Gastrocnemius medialis (tissue), 4 donors: ENCODE data around the gene HTR5A. TPM values are rescaled to one million over a fixed set of nuclear protein-coding genes. Genes with fewer than 3 reads are reported as not detected.

ENCODE experiments used
- ATAC-seq, 2 donors: fragments of 150-250 bp; one replicate each; pipeline ENCODE4 v1.9.1; 2016
- DNase-seq, 2 donors: peaks; one replicate each; pipeline ENCODE4 v3.0.0-alpha.2; 2019
- H3K27ac ChIP-seq, 4 donors: fragments of 200-600 bp; sonication (generic); 1 replicate in 1 of 4; 2 replicates in 3 of 4; pipeline ENCODE4 v1.5.1; 2016 to 2018; ENCODE audit warnings: mild to moderate bottlenecking in 2 of 4, moderate library complexity in 1 of 4
- H3K27me3 ChIP-seq, 3 donors: fragments of 200-600 bp; sonication (generic) in 2 of 3; 1 replicate in 1 of 3; 2 replicates in 2 of 3; pipeline versions ENCODE4 v1.5.1 to v1.6.0; 2016 to 2019; ENCODE audit warnings: mild to moderate bottlenecking in 1 of 3, moderate library complexity in 1 of 3
- H3K36me3 ChIP-seq, 2 donors: fragments of 200-600 bp; sonication (generic) in 1 of 2; one replicate each; pipeline ENCODE4 v1.5.1; 2017 to 2018
- H3K4me1 ChIP-seq, 2 donors: fragments of 200-600 bp; sonication (generic) in 1 of 2; one replicate each; pipeline ENCODE4 v1.5.1; 2016 to 2017; ENCODE audit warnings: mild to moderate bottlenecking in 2 of 2
- H3K4me3 ChIP-seq, 4 donors: fragments of 200-600 bp; sonication (generic) in 3 of 4; 1 replicate in 1 of 4; 2 replicates in 3 of 4; pipeline ENCODE4 v1.5.1; 2016 to 2019; ENCODE audit warnings: mild to moderate bottlenecking in 2 of 4
- H3K9me3 ChIP-seq, 3 donors: fragments of 200-600 bp; sonication (generic) in 2 of 3; 1 replicate in 1 of 3; 2 replicates in 2 of 3; pipeline ENCODE4 v1.5.1; 2016 to 2019
- POLR2A ChIP-seq, 2 donors: fragments of 450-650 bp; IDR thresholded peaks; one replicate each; pipeline ENCODE4 v1.6.1; 2017; ENCODE audit warnings: antibody characterized with exemption in 2 of 2, mild to moderate bottlenecking in 2 of 2, moderate library complexity in 2 of 2
- in situ Hi-C, 4 donors: fragments of 200-750 bp; cut with MboI; loops; one replicate each; pipeline versions ENCODE4 v1.15.0 to v1.8.0; 2017; ENCODE audit warnings: low sequenced_read_pairs in 4 of 4
- intact Hi-C: fragments of 100-400 bp; cut with DNase I; formaldehyde crosslinking; loops from one replicate; pipeline ENCODE4 v1.15.1; 2023; ENCODE audit warnings: low total_unique reads
- total RNA-seq, 4 donors: library from RNA; depleted of rRNA; stranded (reverse); fragments of >200 nt; gene quantifications; one replicate each; pipeline versions ENCODE4 v1.1.0 to v1.2.3, GENCODE V29; 2016
- TF ChIP-seq, protein P1 (sequence below), 5 experiments: fragments of 450-650 bp in 3 of 5; fragments of 200-600 bp in 2 of 5; sonication (generic) in 2 of 5; IDR thresholded peaks in 4 of 5; conservative IDR thresholded peaks in 1 of 5; 1 replicate in 4 of 5; 2 replicates in 1 of 5; pipeline ENCODE4 v1.5.1; 2016 to 2019; ENCODE audit warnings: antibody characterized with exemption in 5 of 5, mild to moderate bottlenecking in 3 of 5, moderate library complexity in 3 of 5

HTR5A gene
- total RNA-seq, 4 donors from 2014 or later, result not detected

DNA sequence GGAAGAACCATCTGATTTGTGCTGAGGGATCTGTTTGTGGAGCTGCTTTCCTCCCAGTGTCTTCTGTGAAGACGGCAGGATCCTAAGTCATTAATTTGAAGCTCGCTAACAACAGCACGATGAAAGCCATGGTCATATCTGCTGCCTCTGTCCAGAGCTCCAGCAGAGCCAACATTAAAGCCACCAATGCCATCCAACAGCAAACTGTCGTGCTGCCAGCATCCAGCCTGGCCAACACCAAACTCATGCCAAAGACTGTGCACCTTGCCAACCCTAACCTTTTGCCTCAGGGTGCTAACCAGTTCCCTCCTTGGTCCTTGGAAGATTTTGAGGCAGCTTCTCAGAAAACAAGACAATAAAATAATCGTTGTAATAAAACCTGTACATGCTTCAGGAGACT is 36.2 kb downstream of the HTR5A start:
- H3K27ac ChIP-seq, result no peak overlapping the region
- peaks cover 2 to 6% (median 2%) of the 10 kb centered on the region in 3 donors for H3K27me3 ChIP-seq
- H3K9me3 ChIP-seq, result no peaks in the 10 kb centered on the region
- H3K4me1 ChIP-seq, result no peaks in the 10 kb centered on the region
- TF ChIP-seq POLR2A (IDR thresholded peaks at IDR 0.05), result no peak
- TF ChIP-seq, protein P1, sequence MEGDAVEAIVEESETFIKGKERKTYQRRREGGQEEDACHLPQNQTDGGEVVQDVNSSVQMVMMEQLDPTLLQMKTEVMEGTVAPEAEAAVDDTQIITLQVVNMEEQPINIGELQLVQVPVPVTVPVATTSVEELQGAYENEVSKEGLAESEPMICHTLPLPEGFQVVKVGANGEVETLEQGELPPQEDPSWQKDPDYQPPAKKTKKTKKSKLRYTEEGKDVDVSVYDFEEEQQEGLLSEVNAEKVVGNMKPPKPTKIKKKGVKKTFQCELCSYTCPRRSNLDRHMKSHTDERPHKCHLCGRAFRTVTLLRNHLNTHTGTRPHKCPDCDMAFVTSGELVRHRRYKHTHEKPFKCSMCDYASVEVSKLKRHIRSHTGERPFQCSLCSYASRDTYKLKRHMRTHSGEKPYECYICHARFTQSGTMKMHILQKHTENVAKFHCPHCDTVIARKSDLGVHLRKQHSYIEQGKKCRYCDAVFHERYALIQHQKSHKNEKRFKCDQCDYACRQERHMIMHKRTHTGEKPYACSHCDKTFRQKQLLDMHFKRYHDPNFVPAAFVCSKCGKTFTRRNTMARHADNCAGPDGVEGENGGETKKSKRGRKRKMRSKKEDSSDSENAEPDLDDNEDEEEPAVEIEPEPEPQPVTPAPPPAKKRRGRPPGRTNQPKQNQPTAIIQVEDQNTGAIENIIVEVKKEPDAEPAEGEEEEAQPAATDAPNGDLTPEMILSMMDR (IDR thresholded peaks at IDR 0.05 in 4 of 5, conservative IDR thresholded peaks at IDR 0.05 in 1 of 5), result no peak
- intact Hi-C loops, result no loop called here
- DNase-seq (no peak), ATAC-seq (no peak)
- in situ Hi-C loops, result no loop called here
- no peak overlapping the region for H3K4me3 ChIP-seq
- H3K36me3 ChIP-seq, result no peaks in the 10 kb centered on the region

DNA sequence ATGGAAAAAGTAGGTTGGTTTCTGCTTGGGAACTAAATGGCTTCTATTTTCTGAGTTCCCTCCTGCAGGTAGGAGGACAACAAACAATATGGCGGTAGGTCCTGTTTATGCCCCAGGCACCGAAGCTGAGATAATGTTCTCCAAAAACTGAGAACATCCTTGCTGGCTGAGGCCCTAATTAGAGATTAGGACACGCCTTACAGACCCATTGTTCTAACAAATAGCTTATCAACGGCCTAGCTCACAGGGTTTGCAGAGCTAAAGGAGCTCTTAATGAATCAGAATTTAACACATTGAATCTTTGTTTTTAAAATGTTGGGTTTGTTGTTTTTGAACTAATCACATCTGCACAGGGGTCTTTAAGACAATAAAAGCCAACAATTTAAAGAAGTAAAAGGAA is 37.0 kb downstream of the HTR5A start:
- Histone ChIP-seq H3K27me3 (peaks cover 2 to 6% (median 2%) of the 10 kb centered on the region in 3 donors), H3K4me1 (no peaks in the 10 kb centered on the region), H3K27ac (no peak overlapping the region), H3K36me3 (no peaks in the 10 kb centered on the region), H3K4me3 (no peak overlapping the region), H3K9me3 (no peaks in the 10 kb centered on the region)
- intact Hi-C loops (no loop called here), in situ Hi-C loops (no loop called here)
- DNase-seq, result no peak
- no peak for ATAC-seq
- TF ChIP-seq, protein P1 (IDR thresholded peaks at IDR 0.05 in 4 of 5, conservative IDR thresholded peaks at IDR 0.05 in 1 of 5), result no peak
- TF ChIP-seq POLR2A (IDR thresholded peaks at IDR 0.05), result no peak

DNA sequence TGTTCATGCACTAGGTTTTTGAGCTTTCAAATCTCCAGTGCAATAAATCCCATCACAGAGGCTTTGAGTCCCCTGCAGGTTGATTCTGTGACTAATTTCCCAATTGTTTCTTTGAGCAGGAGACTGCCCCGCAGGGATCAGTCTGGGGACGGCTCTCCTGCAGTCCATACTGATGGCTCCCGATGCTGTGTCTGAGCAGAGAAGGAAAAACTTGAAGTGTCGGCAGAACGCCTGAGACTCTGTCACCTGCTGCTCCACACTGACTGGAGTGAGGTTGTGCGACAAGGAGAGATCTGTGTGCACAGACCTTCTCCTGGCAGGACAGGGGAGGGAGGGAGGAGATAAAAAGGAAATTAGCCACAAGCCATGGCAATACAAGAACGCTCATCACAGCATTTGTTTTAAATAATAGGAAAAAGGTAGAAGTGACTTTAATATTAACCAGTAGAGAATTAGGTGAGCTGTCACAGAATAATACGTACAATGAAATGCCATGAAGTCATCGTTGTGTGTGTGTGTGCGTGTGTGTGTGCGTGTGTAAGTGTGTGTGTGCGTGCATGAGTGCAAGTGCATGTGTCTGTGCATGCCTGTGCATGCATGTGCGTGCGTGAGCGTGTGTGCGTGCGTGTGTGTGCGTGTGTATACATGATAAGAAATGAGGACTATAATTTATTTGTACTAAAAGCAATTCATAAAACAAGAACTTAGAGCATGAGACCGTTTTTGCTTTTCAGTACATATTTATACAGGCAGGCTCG is 38.2 kb downstream of the HTR5A start:
- Histone ChIP-seq H3K27ac (no peak overlapping the region), H3K27me3 (peaks cover 2 to 6% (median 2%) of the 10 kb centered on the region in 3 donors), H3K4me1 (no peaks in the 10 kb centered on the region), H3K4me3 (no peak overlapping the region), H3K9me3 (no peaks in the 10 kb centered on the region), H3K36me3 (no peaks in the 10 kb centered on the region)
- intact Hi-C loops, result no loop called here
- in situ Hi-C loops, result no loop called here
- ATAC-seq, result no peak
- DNase-seq, result no peak
- TF ChIP-seq, protein P1 (IDR thresholded peaks at IDR 0.05 in 4 of 5, conservative IDR thresholded peaks at IDR 0.05 in 1 of 5), result no peak
- TF ChIP-seq POLR2A (IDR thresholded peaks at IDR 0.05), result no peak

GRCh38 chr7:155109121-155109520 is 39.0 kb downstream of the HTR5A start:
- Histone ChIP-seq H3K4me1 (no peaks in the 10 kb centered on the region), H3K9me3 (no peaks in the 10 kb centered on the region), H3K4me3 (no peak overlapping the region), H3K36me3 (no peaks in the 10 kb centered on the region), H3K27ac (no peak overlapping the region), H3K27me3 (peaks cover 2 to 6% (median 2%) of the 10 kb centered on the region in 3 donors)
- in situ Hi-C loops, result no loop called here
- ATAC-seq (no peak), DNase-seq (no peak)
- TF ChIP-seq POLR2A (IDR thresholded peaks at IDR 0.05), result no peak
- TF ChIP-seq, protein P1 (IDR thresholded peaks at IDR 0.05 in 4 of 5, conservative IDR thresholded peaks at IDR 0.05 in 1 of 5), result no peak
- intact Hi-C loops, result no loop called here
